Natural killer cell (primary cell): ENCODE results near the gene KDM4B. TPM values are rescaled to one million over a fixed set of nuclear protein-coding genes. Genes with fewer than 3 reads are reported as not detected.

Experiments
- ATAC-seq, 3 donors: fragments of 150-1000 bp in 2 of 3; fragments of 200-7000 bp in 1 of 3; cut with Tn5 transposase; 1 replicate in 1 of 3; 2 replicates in 2 of 3; pipeline ENCODE4 v1.10.0; 2021; ENCODE audit warnings: mild to moderate bottlenecking in 2 of 3, moderate library complexity in 2 of 3
- DNase-seq, 2 donors: peaks; one replicate each; pipeline versions ENCODE4 v3.0.0 to v3.0.0-alpha.2; 2013 to 2021; ENCODE audit warnings: mixed read lengths in 1 of 2
- H3K27ac ChIP-seq: one replicate; pipeline ENCODE4 v1.5.1; 2013; ENCODE audit warnings: mild to moderate bottlenecking, low read length
- H3K27me3 ChIP-seq: one replicate; pipeline ENCODE4 v1.6.1; 2013; ENCODE audit warnings: low read length; ENCODE audit not compliant: control insufficient read depth, insufficient read depth
- H3K36me3 ChIP-seq: one replicate; pipeline ENCODE4 v1.6.1; 2013; ENCODE audit warnings: low read length; ENCODE audit not compliant: control insufficient read depth, insufficient read depth
- H3K4me1 ChIP-seq: one replicate; pipeline ENCODE4 v1.6.1; 2013; ENCODE audit warnings: low read length; ENCODE audit not compliant: control insufficient read depth, insufficient read depth
- H3K4me3 ChIP-seq: one replicate; pipeline ENCODE4 v1.5.1; 2013; ENCODE audit warnings: low read length
- H3K9me3 ChIP-seq: one replicate; pipeline ENCODE4 v1.6.1; 2013; ENCODE audit warnings: low read length; ENCODE audit not compliant: control insufficient read depth, insufficient read depth
- H3K27ac Mint-ChIP-seq, 2 donors: one replicate each; pipeline ENCODE4 v1.8.0; 2022; ENCODE audit warnings: mild to moderate bottlenecking in 2 of 2, mixed read lengths in 2 of 2, moderate library complexity in 1 of 2
- H3K27me3 Mint-ChIP-seq, 2 donors: one replicate each; pipeline ENCODE4 v1.8.0; 2022; ENCODE audit warnings: low read depth in 2 of 2, mixed read lengths in 2 of 2
- H3K36me3 Mint-ChIP-seq: one replicate; pipeline ENCODE4 v1.8.0; 2022; ENCODE audit warnings: mixed read lengths
- H3K4me1 Mint-ChIP-seq, 2 donors: one replicate each; pipeline ENCODE4 v1.8.0; 2022; ENCODE audit warnings: mixed read lengths in 2 of 2
- H3K4me3 Mint-ChIP-seq: one replicate; pipeline ENCODE4 v1.8.0; 2022; ENCODE audit warnings: mild to moderate bottlenecking, moderate library complexity, mixed read lengths
- H3K9me3 Mint-ChIP-seq, 2 donors: one replicate each; pipeline ENCODE4 v1.8.0; 2022; ENCODE audit warnings: mixed read lengths in 2 of 2
- WGBS: methylation state at CpG from one replicate; pipeline ENCODE4 v1.1.7; 2013; ENCODE audit warnings: missing lambda C conversion rate; ENCODE audit not compliant: insufficient coverage; 5-methylcytosine and 5-hydroxymethylcytosine counted together
- intact Hi-C: fragments of 100-400 bp; cut with micrococcal nuclease; formaldehyde crosslinking; loops from one replicate; pipeline ENCODE4 v1.14.2; 2022
- total RNA-seq, 4 donors: library from RNA; stranded (reverse); fragments of 120-200 nt in 1 of 4; gene quantifications; one replicate each; pipeline versions ENCODE4 v1.2.3 to v1.2.4, GENCODE V29; 2013 to 2022
- TF ChIP-seq, protein P1 (sequence below): fragments of 200-600 bp; IDR thresholded peaks from one replicate; pipeline ENCODE4 v1.8.0; 2022; ENCODE audit warnings: antibody characterized with exemption

The KDM4B gene
- total RNA-seq, 3 donors from 2014 or later (not counting 1 experiment from before 2014, with no cell fraction given), result 68.0 to 73.5 (median 68.1) TPM

DNA sequence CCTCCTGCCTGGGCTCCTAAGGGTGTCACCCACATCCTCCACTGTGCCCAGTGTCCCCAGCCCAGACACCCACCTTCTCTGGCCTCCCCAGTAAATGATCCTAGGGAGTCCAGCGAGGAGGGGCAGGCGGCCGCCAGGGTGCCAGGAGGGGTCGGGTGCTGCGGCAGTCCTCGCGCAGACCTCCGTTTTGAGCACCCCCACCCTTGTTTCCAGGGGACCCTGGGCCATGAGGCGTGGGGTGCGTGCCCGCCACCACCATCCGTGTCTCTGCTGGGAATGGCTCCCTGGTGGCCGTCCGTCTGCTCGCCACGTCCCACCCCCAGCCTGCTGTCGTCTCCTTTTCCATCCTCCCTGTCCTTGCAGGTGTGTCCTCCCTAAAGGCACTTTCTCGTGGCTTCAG is 133.0 kb downstream of the KDM4B start:
- H3K27me3 ChIP-seq, result no peaks in the 10 kb centered on the region
- Mint-ChIP-seq H3K27me3 (no peaks in the 10 kb centered on the region), H3K27ac (no peak overlapping the region), H3K36me3 (peaks cover 16% of the 10 kb centered on the region), H3K4me3 (no peak overlapping the region), H3K4me1 (peaks cover 0 to 5% of the 10 kb centered on the region in 2 donors), H3K9me3 (peaks cover 3 to 4% of the 10 kb centered on the region in 2 donors)
- TF ChIP-seq, protein P1, sequence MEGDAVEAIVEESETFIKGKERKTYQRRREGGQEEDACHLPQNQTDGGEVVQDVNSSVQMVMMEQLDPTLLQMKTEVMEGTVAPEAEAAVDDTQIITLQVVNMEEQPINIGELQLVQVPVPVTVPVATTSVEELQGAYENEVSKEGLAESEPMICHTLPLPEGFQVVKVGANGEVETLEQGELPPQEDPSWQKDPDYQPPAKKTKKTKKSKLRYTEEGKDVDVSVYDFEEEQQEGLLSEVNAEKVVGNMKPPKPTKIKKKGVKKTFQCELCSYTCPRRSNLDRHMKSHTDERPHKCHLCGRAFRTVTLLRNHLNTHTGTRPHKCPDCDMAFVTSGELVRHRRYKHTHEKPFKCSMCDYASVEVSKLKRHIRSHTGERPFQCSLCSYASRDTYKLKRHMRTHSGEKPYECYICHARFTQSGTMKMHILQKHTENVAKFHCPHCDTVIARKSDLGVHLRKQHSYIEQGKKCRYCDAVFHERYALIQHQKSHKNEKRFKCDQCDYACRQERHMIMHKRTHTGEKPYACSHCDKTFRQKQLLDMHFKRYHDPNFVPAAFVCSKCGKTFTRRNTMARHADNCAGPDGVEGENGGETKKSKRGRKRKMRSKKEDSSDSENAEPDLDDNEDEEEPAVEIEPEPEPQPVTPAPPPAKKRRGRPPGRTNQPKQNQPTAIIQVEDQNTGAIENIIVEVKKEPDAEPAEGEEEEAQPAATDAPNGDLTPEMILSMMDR, result no peak
- H3K9me3 ChIP-seq, result peaks cover 24% of the 10 kb centered on the region
- ATAC-seq (no peak), DNase-seq (no peak)
- no peak overlapping the region for H3K4me3 ChIP-seq
- H3K27ac ChIP-seq, result no peak overlapping the region
- WGBS, result 90% methylated on average over 18 of the region's 18 CpGs
- no peaks in the 10 kb centered on the region for H3K4me1 ChIP-seq
- peaks cover 2% of the 10 kb centered on the region for H3K36me3 ChIP-seq
- intact Hi-C loops, result no loop called here

DNA sequence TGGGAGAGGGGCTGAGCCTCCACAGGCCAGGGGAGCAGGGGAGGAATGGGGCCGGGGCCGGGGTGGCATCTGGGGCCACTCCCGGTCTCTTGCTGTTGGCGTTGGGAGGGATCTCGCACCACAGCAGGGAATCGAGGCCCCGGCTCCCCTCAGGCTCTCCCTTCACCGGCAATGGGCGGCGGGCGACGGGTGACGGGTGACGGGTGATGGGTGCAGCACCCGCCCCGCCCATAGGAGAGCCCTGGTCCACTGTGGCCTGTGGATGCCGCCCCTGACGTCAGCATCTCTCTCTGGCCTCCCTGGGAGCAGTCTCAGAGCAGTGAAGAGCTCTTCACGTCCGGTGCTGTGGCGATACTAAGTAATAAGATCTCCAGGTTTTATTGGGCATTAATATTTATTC is 133.6 kb downstream of the KDM4B start:
- intact Hi-C loops, result no loop called here
- no peaks in the 10 kb centered on the region for H3K4me1 ChIP-seq
- Mint-ChIP-seq H3K4me1 (peaks cover 0 to 5% of the 10 kb centered on the region in 2 donors), H3K9me3 (peaks cover 3 to 4% of the 10 kb centered on the region in 2 donors), H3K27ac (no peak overlapping the region), H3K27me3 (no peaks in the 10 kb centered on the region), H3K4me3 (no peak overlapping the region), H3K36me3 (peaks cover 16% of the 10 kb centered on the region)
- TF ChIP-seq, protein P1, result no peak
- 96% methylated on average over 21 of the region's 21 CpGs for WGBS
- H3K27me3 ChIP-seq, result no peaks in the 10 kb centered on the region
- H3K36me3 ChIP-seq, result peaks cover 6% of the 10 kb centered on the region
- H3K9me3 ChIP-seq, result peaks cover 24% of the 10 kb centered on the region
- no peak overlapping the region for H3K27ac ChIP-seq
- H3K4me3 ChIP-seq, result no peak overlapping the region
- DNase-seq, result no peak
- no peak for ATAC-seq

DNA sequence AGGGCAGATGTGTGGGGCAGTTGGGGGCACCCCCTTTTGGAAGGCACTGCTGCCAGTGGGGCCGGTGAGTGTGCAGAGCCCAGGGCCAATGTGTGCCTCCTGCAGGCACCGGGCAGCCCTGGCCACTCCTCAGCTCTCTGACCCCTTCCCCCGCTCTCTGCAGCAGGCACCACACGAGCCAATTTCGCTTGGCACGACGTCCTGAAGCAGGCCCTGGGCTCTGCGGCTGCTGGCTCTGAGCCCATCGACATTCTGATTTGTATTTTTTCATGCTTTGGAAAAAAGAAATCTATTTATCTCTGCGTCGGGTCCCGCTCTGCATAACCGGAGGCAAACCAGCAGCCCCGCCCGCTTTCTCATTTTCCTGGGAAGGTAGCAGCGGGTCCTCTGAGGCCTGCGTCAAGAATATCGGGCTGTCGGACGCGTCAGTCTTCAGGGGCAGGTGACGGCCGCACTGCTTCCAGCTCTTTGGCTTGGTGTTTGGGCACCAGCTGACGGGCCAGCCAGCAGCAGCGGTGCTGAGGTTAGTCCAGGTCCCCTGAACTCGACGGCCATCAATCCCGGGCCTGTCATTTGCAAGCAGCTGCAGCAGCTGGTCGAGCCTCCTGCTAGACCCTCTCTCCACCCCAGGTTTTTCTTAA is 134.3 kb downstream of the KDM4B start:
- H3K27me3 Mint-ChIP-seq, result no peaks in the 10 kb centered on the region
- Histone ChIP-seq H3K9me3 (peaks cover 22% of the 10 kb centered on the region), H3K27me3 (no peaks in the 10 kb centered on the region), H3K36me3 (peaks cover 6% of the 10 kb centered on the region), H3K4me1 (no peaks in the 10 kb centered on the region), H3K4me3 (no peak overlapping the region), H3K27ac (no peak overlapping the region)
- H3K36me3 Mint-ChIP-seq, result peaks cover 16% of the 10 kb centered on the region
- peaks cover 0 to 5% of the 10 kb centered on the region in 2 donors for H3K4me1 Mint-ChIP-seq
- intact Hi-C loops, result no loop called here
- ATAC-seq, result no peak
- no peak overlapping the region for H3K4me3 Mint-ChIP-seq
- peaks cover 3 to 4% of the 10 kb centered on the region in 2 donors for H3K9me3 Mint-ChIP-seq
- no peak overlapping the region for H3K27ac Mint-ChIP-seq
- WGBS, result 95% methylated on average over 29 of the region's 29 CpGs
- DNase-seq, result no peak
- TF ChIP-seq, protein P1, result no peak
